SK-N-SH (cell line): ENCODE results near the gene SPRED1. TPM values are rescaled to one million over a fixed set of nuclear protein-coding genes. Genes with fewer than 3 reads are reported as not detected.

ENCODE experiments used
- CTCF ChIA-PET: fragments of 300-600, 350-600 bp; formaldehyde crosslinking; extraction: SDS; loops from one replicate; lab custom pipeline; 2021; lab: Yijun Ruan, JAX
- POLR2A ChIA-PET: fragments of 350-600 bp; sonication (Branson Sonifier 250); formaldehyde crosslinking; extraction: SDS; loops from one replicate; lab custom pipeline; 2020; ENCODE audit warnings: antibody characterized with exemption, inconsistent platforms; lab: Yijun Ruan, JAX
- DNase-seq: peaks from one replicate; pipeline ENCODE4 v3.0.0; 2012
- H2AFZ ChIP-seq: fragments of 200-600 bp; sonication (generic); 2 replicates; pipeline ENCODE4 v1.8.1; 2016; ENCODE audit warnings: antibody characterized with exemption, mild to moderate bottlenecking, low read depth
- H3F3A ChIP-seq: fragments of 200-600 bp; sonication (generic); replicated peaks from 2 replicates; pipeline ENCODE3; 2016; ENCODE audit warnings: antibody characterized with exemption, mild to moderate bottlenecking; ENCODE audit not compliant: insufficient read depth
- H3K27ac ChIP-seq, 2 experiments: fragments of 200-500 bp in 1 of 2; fragments of 200-600 bp in 1 of 2; sonication (Bioruptor generic) in 1 of 2; sonication (generic), shearing (Covaris generic) in 1 of 2; 2 replicates each; pipeline versions ENCODE4 v1.5.1 to v1.6.1; 2014 to 2016; ENCODE audit warnings: low read depth in 2 of 2, inconsistent platforms in 1 of 2, low read length in 1 of 2, mild to moderate bottlenecking in 1 of 2, mixed read lengths in 1 of 2
- H3K27me3 ChIP-seq: fragments of 200-600 bp; sonication (generic), shearing (Covaris generic); 2 replicates; pipeline ENCODE4 v1.6.1; 2016; ENCODE audit warnings: mixed run types; ENCODE audit not compliant: insufficient read depth
- H3K36me3 ChIP-seq, 2 experiments: fragments of 200-500 bp in 1 of 2; fragments of 200-600 bp in 1 of 2; sonication (Bioruptor generic) in 1 of 2; sonication (generic) in 1 of 2; replicated peaks in 1 of 2; 2 replicates each; pipeline versions ENCODE3 to v1.5.1; 2014 to 2016; ENCODE audit warnings: low read length in 1 of 2, mild to moderate bottlenecking in 1 of 2; ENCODE audit not compliant: insufficient read depth in 2 of 2, control insufficient read depth in 1 of 2
- H3K4me1 ChIP-seq, 2 experiments: fragments of 200-500 bp in 1 of 2; fragments of 200-600 bp in 1 of 2; sonication (Bioruptor generic) in 1 of 2; sonication (generic), shearing (Covaris generic) in 1 of 2; 2 replicates each; pipeline versions ENCODE4 v1.5.1 to v1.6.1; 2014 to 2016; ENCODE audit warnings: low read depth in 1 of 2, low read length in 1 of 2, mixed run types in 1 of 2; ENCODE audit not compliant: insufficient read depth in 2 of 2, control insufficient read depth in 1 of 2
- H3K4me2 ChIP-seq: fragments of 200-600 bp; sonication (generic), shearing (Covaris generic); 2 replicates; pipeline ENCODE4 v1.6.1; 2017; ENCODE audit warnings: mixed run types
- H3K4me3 ChIP-seq, 2 experiments: fragments of 200-500 bp in 1 of 2; fragments of 200-600 bp in 1 of 2; sonication (Bioruptor generic) in 1 of 2; sonication (generic), shearing (Covaris generic) in 1 of 2; 2 replicates each; pipeline versions ENCODE4 v1.5.1 to v1.8.1; 2014 to 2016; ENCODE audit warnings: low read depth in 2 of 2, inconsistent platforms in 1 of 2, low read length in 1 of 2, mild to moderate bottlenecking in 1 of 2, mixed read lengths in 1 of 2, moderate library complexity in 1 of 2
- H3K79me2 ChIP-seq: fragments of 200-600 bp; sonication (generic); 2 replicates; pipeline ENCODE4 v1.8.1; 2017; ENCODE audit warnings: mild to moderate bottlenecking; ENCODE audit not compliant: insufficient read depth
- H3K9ac ChIP-seq: fragments of 200-600 bp; sonication (generic); 2 replicates; pipeline ENCODE4 v1.6.1; 2017; ENCODE audit warnings: mixed run types
- H3K9me2 ChIP-seq: fragments of 200-600 bp; sonication (generic); 2 replicates; pipeline ENCODE4 v1.6.1; 2017; ENCODE audit warnings: mixed run types
- H3K9me3 ChIP-seq: fragments of 200-600 bp; sonication (generic); 2 replicates; pipeline ENCODE4 v1.6.1; 2017; ENCODE audit warnings: mixed run types, mild to moderate bottlenecking, moderate library complexity
- H4K20me1 ChIP-seq: fragments of 200-600 bp; sonication (generic); 2 replicates; pipeline ENCODE4 v1.6.1; 2017; ENCODE audit warnings: mild to moderate bottlenecking, mixed run types; ENCODE audit not compliant: insufficient read depth
- ELF1 ChIP-seq: IDR thresholded peaks from 2 replicates; pipeline ENCODE4 v1.4.0; 2012
- EZH2phosphoT487 ChIP-seq: fragments of 200-600 bp; sonication (generic); IDR thresholded peaks from 2 replicates; pipeline ENCODE4 v1.6.1; 2017; ENCODE audit warnings: low read depth, mixed run types, mild to moderate bottlenecking, antibody characterized with exemption, moderate library complexity, borderline replicate concordance
- JUND ChIP-seq: IDR thresholded peaks from 2 replicates; pipeline ENCODE4 v1.4.0; 2012
- MEF2A ChIP-seq: IDR thresholded peaks from 2 replicates; pipeline ENCODE4 v1.4.0; 2012; ENCODE audit warnings: low read depth, borderline replicate concordance
- MXI1 ChIP-seq: IDR thresholded peaks from 2 replicates; pipeline ENCODE4 v1.6.1; 2012; ENCODE audit warnings: mild to moderate bottlenecking, low read depth, low read length, improper control_type of control experiment
- NRF1 ChIP-seq: IDR thresholded peaks from 2 replicates; pipeline ENCODE4 v1.6.1; 2012; ENCODE audit warnings: low read depth, mild to moderate bottlenecking, low read length
- PBX3 ChIP-seq: IDR thresholded peaks from 2 replicates; pipeline ENCODE4; 2012
- POLR2AphosphoS5 ChIP-seq: IDR thresholded peaks from 2 replicates; pipeline ENCODE4 v1.6.1; 2012; ENCODE audit warnings: low read depth, low read length
- RAD21 ChIP-seq: IDR thresholded peaks from 2 replicates; pipeline ENCODE4 v1.6.1; 2012; ENCODE audit warnings: mild to moderate bottlenecking, low read length
- SIN3A ChIP-seq: IDR thresholded peaks from 2 replicates; pipeline ENCODE4 v1.6.1; 2012; ENCODE audit warnings: low read depth, mild to moderate bottlenecking, low read length, moderate library complexity, borderline replicate concordance
- TEAD4 ChIP-seq: IDR thresholded peaks from 2 replicates; pipeline ENCODE4 v1.4.0; 2012; ENCODE audit warnings: mild to moderate bottlenecking, borderline replicate concordance; ENCODE audit not compliant: insufficient read depth
- USF2 ChIP-seq: fragments of 150-350 bp; IDR thresholded peaks from 2 replicates; pipeline ENCODE4 v1.6.1; 2017; ENCODE audit warnings: antibody characterized with exemption, low read length, low read depth, borderline replicate concordance
- WGBS: methylation state at CpG from one replicate; pipeline ENCODE4 v1.1.6; 2017; ENCODE audit warnings: low lambda C conversion rate; 5-methylcytosine and 5-hydroxymethylcytosine counted together
- polyA plus RNA-seq, 3 experiments: library from polyadenylated mRNA; depleted of rRNA; stranded (reverse); fragments of >200 nt; gene quantifications; 2 replicates each; pipeline ENCODE4 v1.2.3, GENCODE V29; 2012
- TF ChIP-seq, protein P1 (sequence below): IDR thresholded peaks from 2 replicates; pipeline ENCODE4 v1.4.0; 2012; ENCODE audit warnings: low read depth

Gene SPRED1
- polyA plus RNA-seq, 1 of the 3 experiments (the other 2 are of a cell fraction): 4.4 TPM

GRCh38 chr15:38205526-38206272 lies 46.9 kb upstream of the SPRED1 start:
- Histone ChIP-seq H4K20me1 (no peaks in the 10 kb centered on the region), H3F3A (no peaks in the 10 kb centered on the region), H3K9me2 (no peaks in the 10 kb centered on the region)
- WGBS: 82% methylated on average over 3 of the region's 3 CpGs
- TF ChIP-seq SIN3A: no peak
- no peak for TF ChIP-seq POLR2AphosphoS5
- TF ChIP-seq JUND: no peak
- no peak for TF ChIP-seq TEAD4
- TF ChIP-seq ELF1: no peak
- no peak for TF ChIP-seq RAD21
- no peak for TF ChIP-seq USF2
- TF ChIP-seq, all 33 proteins: peak for 0
- Histone ChIP-seq H2AFZ (no peak overlapping the region), H3K27me3 (no peaks in the 10 kb centered on the region), H3K4me2 (no peak overlapping the region), H3K79me2 (no peaks in the 10 kb centered on the region), H3K4me1 (no peaks in the 10 kb centered on the region), H3K9me3 (no peaks in the 10 kb centered on the region), H3K27ac (no peak overlapping the region), H3K4me3 (no peak overlapping the region), H3K36me3 (no peaks in the 10 kb centered on the region), H3K9ac (no peak overlapping the region)
- POLR2A ChIA-PET: no interaction called here
- DNase-seq: no peak
- CTCF ChIA-PET: interaction anchor here (1.7 kb wide), 1 partner anchor 13 kb away, joined by 3 read pairs; no protein-coding TSS in a partner anchor

- POLR2A ChIA-PET: no interaction called here
- 78% methylated on average over 2 of the region's 2 CpGs for WGBS
- DNase-seq: no peak
- no peaks in the 10 kb centered on the region for H3K27me3 ChIP-seq
- no peaks in the 10 kb centered on the region for H3K36me3 ChIP-seq
- H3K9me2 ChIP-seq: no peaks in the 10 kb centered on the region
- no peak overlapping the region for H3K4me2 ChIP-seq
- no peak overlapping the region for H3K9ac ChIP-seq
- CTCF ChIA-PET: interaction anchor here (1.6 to 1.7 kb wide), 2 partner anchors 20 to 211 kb away, joined by 3 read pairs; no protein-coding TSS in a partner anchor
- no peak overlapping the region for H2AFZ ChIP-seq
- no peak overlapping the region for H3K27ac ChIP-seq
- TF ChIP-seq JUND (no peak), NRF1 (no peak), EZH2phosphoT487 (no peak), MXI1 (no peak), PBX3 (no peak), MEF2A (no peak)
- TF ChIP-seq, protein P1, sequence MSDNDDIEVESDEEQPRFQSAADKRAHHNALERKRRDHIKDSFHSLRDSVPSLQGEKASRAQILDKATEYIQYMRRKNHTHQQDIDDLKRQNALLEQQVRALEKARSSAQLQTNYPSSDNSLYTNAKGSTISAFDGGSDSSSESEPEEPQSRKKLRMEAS: no peak
- H3K79me2 ChIP-seq: no peaks in the 10 kb centered on the region
- no peaks in the 10 kb centered on the region for H3K9me3 ChIP-seq
- no peaks in the 10 kb centered on the region for H3F3A ChIP-seq
- H4K20me1 ChIP-seq: no peaks in the 10 kb centered on the region
- no peak overlapping the region for H3K4me3 ChIP-seq
- no peaks in the 10 kb centered on the region for H3K4me1 ChIP-seq
Observed at GRCh38 chr15:38207621-38208020, 45.0 kb upstream of the SPRED1 start.
